GM10266 (cell line): ENCODE measurements around the gene U2SURP.

Experiments used
- DNase-seq: peaks from one replicate; pipeline ENCODE4 v3.0.0; 2012; ENCODE audit errors: extremely low spot score
- CTCF ChIP-seq: IDR thresholded peaks from 2 replicates; pipeline ENCODE4 v1.5.1; 2012; ENCODE audit warnings: mild to moderate bottlenecking, low read depth; ENCODE audit not compliant: control insufficient read depth, insufficient read depth; ENCODE audit errors: missing control alignments

U2SURP gene

DNA sequence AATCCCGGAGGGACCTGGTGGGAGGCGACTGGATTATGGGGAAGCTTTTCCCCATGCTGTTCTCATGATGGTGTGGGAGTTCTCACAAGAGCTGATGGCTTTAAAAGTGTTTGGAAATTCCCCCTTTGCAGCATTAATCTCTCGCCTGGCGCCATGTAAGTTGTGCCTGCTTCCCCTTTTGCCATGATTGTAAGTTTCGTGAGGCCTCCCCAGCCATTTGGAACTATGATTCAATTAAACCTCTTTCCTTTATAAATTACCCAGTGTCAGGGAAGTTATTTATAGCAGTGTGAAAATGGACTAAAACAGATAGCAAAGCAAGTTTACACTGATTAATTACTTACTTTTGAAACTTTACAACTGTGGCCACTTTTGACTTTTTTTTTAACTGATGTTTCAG, 10.6 kb upstream of the U2SURP start:
- no peak for DNase-seq
- TF ChIP-seq CTCF: no peak

- DNase-seq: no peak
- TF ChIP-seq CTCF: no peak
These were observed 9.0 kb upstream of the U2SURP start for GRCh38 chr3:142992323-142992722.

DNA sequence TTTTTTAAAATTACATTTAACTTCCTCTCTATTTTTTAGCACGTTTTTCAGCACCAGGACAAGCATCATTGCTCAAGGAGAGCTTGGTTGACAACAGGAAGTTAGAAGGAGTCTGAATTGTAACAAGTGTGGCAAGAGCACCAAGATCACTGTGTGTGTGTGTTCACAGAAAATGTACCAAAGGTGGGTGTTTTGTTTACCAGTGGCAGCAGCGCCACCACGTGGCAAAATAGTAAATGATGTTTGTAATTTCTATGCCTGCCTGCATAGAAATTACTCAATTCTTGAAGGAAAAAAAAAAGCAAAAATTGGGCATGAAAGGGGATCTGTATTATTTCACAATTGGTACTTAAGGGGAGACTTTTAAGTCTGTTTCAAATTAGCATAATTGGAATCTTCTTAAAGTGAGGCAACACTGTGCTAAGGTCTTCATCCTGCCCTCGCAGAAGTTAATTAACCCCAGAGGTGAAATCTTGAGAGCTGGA, 7.4 kb upstream of the U2SURP start:
- DNase-seq: peak; percentile 51

DNA sequence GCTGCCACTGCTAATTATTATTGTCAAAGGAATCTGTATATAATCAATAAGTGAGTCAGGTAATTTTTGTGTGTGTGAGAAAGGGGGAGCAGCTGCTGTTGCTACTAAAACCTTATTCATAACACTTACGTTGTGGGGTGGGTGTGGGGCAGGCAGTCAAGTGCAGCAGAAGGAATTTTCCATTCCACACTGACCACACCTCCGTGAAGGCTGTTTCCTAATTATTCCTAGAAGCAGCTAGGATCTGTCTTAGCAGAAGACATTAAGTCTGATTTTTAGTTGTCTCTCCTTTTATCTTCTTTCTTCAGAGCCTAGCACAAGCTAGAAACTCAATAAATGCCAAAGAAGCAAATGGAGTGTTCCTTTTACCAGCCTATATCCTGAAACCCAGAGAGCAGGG, 4.0 kb upstream of the U2SURP start:
- DNase-seq: no peak

More for the DNA sequence above, 7.4 kb upstream of the U2SURP start:
- TF ChIP-seq CTCF: peak; percentile 83

GRCh38 chr3:142998439-142998838, 2.9 kb upstream of the U2SURP start:
- TF ChIP-seq CTCF: no peak
- no peak for DNase-seq

More for the DNA sequence above, 4.0 kb upstream of the U2SURP start:
- no peak for TF ChIP-seq CTCF

- no peak for DNase-seq
- no peak for TF ChIP-seq CTCF
These were observed 1.5 kb upstream of the U2SURP start for GRCh38 chr3:142999881-143000280.

GRCh38 chr3:143000528-143000927, 842 bp upstream of the U2SURP start:
- TF ChIP-seq CTCF: no peak
- no peak for DNase-seq
